BE2C (cell line): ENCODE measurements around the gene CLDN16.

Source experiments
- DNase-seq: peaks from one replicate; pipeline ENCODE4 v3.0.0-alpha.2; 2020
- H3K27me3 ChIP-seq: fragments of 250-450 bp; sonication (Bioruptor Pico); 2 replicates; pipeline ENCODE4 v1.5.1; 2020; ENCODE audit warnings: mild to moderate bottlenecking
- H3K36me3 ChIP-seq: fragments of 250-450 bp; sonication (Bioruptor Pico); 2 replicates; pipeline ENCODE4 v1.5.1; 2020; ENCODE audit warnings: mild to moderate bottlenecking
- H3K4me1 ChIP-seq: fragments of 250-450 bp; sonication (Bioruptor Pico); 2 replicates; pipeline ENCODE4 v1.5.1; 2020
- H3K4me3 ChIP-seq: 2 replicates; pipeline ENCODE4 v1.5.1; 2011; ENCODE audit warnings: low read depth, low read length
- H3K9me3 ChIP-seq: fragments of 250-450 bp; sonication (Bioruptor Pico); 2 replicates; pipeline ENCODE4 v1.5.1; 2020
- TF ChIP-seq, protein P1 (sequence below): IDR thresholded peaks from 2 replicates; pipeline ENCODE4 v1.5.1; 2012; ENCODE audit warnings: mild to moderate bottlenecking, low read depth, low read length

Gene CLDN16

DNA sequence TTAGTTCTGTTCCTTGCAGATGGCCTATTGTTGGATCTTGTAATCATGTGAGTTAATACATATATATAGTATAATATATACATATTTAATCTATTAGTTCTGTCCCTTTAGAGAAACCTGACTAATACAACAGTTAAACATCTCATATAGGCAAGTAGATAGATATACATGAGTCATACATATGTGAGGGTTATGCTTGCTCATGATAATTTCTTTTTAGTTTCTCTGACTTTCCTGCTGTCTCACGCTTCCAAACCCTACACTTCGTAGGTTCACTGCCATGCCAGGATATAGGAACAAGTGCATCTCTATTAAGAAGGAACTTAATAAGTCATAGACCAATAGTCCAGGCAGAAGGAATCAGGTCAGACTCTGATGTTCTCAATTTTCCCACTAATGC is 16.8 kb upstream of the CLDN16 start:
- H3K4me3 ChIP-seq: no peak overlapping the region
- TF ChIP-seq, protein P1, sequence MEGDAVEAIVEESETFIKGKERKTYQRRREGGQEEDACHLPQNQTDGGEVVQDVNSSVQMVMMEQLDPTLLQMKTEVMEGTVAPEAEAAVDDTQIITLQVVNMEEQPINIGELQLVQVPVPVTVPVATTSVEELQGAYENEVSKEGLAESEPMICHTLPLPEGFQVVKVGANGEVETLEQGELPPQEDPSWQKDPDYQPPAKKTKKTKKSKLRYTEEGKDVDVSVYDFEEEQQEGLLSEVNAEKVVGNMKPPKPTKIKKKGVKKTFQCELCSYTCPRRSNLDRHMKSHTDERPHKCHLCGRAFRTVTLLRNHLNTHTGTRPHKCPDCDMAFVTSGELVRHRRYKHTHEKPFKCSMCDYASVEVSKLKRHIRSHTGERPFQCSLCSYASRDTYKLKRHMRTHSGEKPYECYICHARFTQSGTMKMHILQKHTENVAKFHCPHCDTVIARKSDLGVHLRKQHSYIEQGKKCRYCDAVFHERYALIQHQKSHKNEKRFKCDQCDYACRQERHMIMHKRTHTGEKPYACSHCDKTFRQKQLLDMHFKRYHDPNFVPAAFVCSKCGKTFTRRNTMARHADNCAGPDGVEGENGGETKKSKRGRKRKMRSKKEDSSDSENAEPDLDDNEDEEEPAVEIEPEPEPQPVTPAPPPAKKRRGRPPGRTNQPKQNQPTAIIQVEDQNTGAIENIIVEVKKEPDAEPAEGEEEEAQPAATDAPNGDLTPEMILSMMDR: no peak
- no peaks in the 10 kb centered on the region for H3K36me3 ChIP-seq
- H3K4me1 ChIP-seq: no peaks in the 10 kb centered on the region
- no peaks in the 10 kb centered on the region for H3K9me3 ChIP-seq
- no peaks in the 10 kb centered on the region for H3K27me3 ChIP-seq
- DNase-seq: no peak

DNA sequence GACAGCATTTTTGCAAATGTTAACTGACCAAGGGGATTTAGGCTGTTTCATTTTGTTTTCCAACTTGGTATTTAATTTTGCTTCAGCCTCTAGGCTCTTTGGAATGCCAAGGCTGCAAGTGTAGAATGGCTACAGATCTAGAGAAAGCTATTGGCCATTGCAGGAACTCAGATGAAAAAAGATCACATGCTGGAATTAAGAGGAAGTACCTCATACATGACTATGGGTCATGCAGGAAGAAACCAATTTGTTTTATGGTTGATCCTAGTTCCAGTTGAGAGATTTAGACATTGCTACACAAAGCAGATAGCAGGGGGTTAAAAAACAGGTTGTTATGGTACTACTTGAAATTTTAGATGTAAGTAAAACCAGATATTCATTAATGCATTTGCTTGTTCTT is 12.7 kb upstream of the CLDN16 start:
- Histone ChIP-seq H3K4me1 (no peaks in the 10 kb centered on the region), H3K9me3 (no peaks in the 10 kb centered on the region), H3K27me3 (no peaks in the 10 kb centered on the region), H3K36me3 (no peaks in the 10 kb centered on the region), H3K4me3 (no peak overlapping the region)
- DNase-seq: no peak
- TF ChIP-seq, protein P1: no peak

DNA sequence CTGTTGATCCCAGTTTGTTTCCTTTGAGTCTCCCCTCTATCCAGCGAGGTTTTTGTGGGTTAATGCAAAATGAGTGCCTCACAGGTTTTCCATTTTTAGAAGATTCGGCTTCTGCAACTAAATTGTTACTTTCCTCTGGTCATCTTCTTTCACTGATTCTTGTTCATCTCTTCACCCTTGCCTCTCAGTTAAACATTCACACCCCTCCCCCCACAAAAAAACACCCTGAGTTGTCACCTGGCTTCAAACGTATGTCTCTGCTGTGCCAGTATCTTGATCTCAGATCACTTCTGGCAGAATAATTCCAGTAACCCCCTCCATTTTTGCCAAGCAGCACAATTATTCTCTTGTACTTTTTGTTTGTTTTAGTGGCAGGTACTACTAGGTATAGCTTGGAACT is 12.3 kb upstream of the CLDN16 start:
- Histone ChIP-seq H3K27me3 (no peaks in the 10 kb centered on the region), H3K36me3 (no peaks in the 10 kb centered on the region), H3K4me1 (no peaks in the 10 kb centered on the region), H3K4me3 (no peak overlapping the region), H3K9me3 (no peaks in the 10 kb centered on the region)
- no peak for DNase-seq
- TF ChIP-seq, protein P1: no peak

DNA sequence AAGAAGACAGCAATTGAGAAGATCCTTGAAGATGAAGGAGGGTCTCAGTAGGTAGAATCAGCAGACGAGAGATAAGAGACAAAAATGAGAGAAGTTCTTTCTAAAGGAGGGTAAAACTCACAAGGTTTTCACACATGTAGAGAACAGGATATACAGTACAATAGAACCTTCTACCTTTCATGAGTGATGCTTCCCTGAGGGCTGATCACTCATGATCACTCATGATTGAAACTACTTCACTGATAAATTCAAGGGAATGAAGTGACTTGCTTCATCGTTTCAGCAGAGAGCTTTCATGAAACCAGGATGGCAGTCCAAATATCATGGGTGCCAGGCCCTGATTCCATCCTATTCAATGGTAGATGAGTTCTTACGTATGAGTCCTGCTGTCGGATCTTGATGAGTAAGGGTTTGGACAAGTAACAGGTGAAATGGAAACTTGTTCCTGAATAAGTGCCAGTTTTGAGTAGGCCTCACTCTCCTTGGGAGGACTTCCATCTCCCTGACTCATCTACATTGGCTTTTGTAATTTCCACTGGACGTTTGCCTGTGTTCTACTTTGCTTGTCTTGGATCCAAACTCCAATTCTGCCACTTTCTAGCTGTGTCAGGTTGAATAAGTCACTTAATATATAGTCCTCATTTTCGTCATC is 9.6 kb upstream of the CLDN16 start:
- H3K4me3 ChIP-seq: no peak overlapping the region

DNA sequence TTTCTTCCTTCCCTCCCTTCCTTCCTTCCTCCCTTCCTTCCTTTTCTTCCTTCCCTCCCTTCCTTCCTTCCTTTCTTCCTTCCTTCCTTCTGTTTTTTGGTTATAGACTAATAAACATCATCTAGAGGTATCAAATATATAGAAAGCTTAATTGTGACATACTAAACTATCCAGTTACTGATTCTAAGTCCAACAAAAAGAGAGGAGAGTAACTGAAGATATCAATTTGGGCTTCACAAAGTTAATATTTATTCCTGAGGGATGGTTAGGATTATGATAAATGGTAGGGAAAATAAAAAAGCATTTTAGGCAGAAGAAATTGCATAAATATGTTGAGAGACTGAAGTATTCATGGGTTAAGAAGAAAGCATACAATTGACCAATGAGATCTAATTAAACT is 7.8 kb upstream of the CLDN16 start:
- Histone ChIP-seq H3K9me3 (no peaks in the 10 kb centered on the region), H3K4me3 (no peak overlapping the region), H3K36me3 (no peaks in the 10 kb centered on the region), H3K4me1 (no peaks in the 10 kb centered on the region), H3K27me3 (no peaks in the 10 kb centered on the region)
- DNase-seq: no peak
- TF ChIP-seq, protein P1: no peak

More for the DNA sequence above, 9.6 kb upstream of the CLDN16 start:
- Histone ChIP-seq H3K27me3 (no peaks in the 10 kb centered on the region), H3K9me3 (no peaks in the 10 kb centered on the region), H3K36me3 (no peaks in the 10 kb centered on the region), H3K4me1 (no peaks in the 10 kb centered on the region)
- DNase-seq: no peak
- TF ChIP-seq, protein P1: no peak

DNA sequence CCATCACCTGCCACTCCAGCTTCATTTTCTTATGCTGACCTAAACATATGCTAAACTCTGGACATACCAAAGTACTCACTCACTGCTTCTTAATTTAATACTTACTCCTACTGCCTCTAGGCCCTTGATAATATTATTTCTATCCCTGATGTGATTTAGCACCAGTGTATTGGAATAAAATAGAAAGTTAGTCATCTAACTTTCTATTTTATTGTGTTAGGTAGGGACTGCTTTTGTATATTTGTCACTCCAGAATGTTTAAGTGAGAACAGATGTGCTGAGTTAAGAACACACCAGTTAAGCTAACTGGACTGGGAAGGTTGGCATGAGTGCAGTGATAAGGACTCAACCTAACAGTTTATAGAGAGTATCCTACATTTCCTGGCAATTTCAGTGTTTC is 6.5 kb upstream of the CLDN16 start:
- H3K27me3 ChIP-seq: no peaks in the 10 kb centered on the region
- TF ChIP-seq, protein P1: no peak
- no peaks in the 10 kb centered on the region for H3K9me3 ChIP-seq
- no peaks in the 10 kb centered on the region for H3K4me1 ChIP-seq
- H3K36me3 ChIP-seq: no peaks in the 10 kb centered on the region
- no peak for DNase-seq
- H3K4me3 ChIP-seq: no peak overlapping the region
